DLD1 (cell line): ENCODE data around the gene UPF1.

Experiments used
- in situ Hi-C: cut with HindIII; loops from 2 replicates; pipeline ENCODE4 v1.10.0; 2017; ENCODE audit warnings: low sequenced_read_pairs

Gene UPF1

GRCh38 chr19:18869781-18870530 is 38.2 kb downstream of the UPF1 start:
- in situ Hi-C loops, result no loop called here

GRCh38 chr19:18870531-18871172 is 38.9 kb downstream of the UPF1 start:
- in situ Hi-C loops, result no loop called here

GRCh38 chr19:18871543-18871942 is 39.8 kb downstream of the UPF1 start:
- in situ Hi-C loops, result no loop called here

- in situ Hi-C loops, result no loop called here
These were observed 44.0 kb downstream of the UPF1 start for GRCh38 chr19:18875726-18876125.

GRCh38 chr19:18876865-18877264 is 45.1 kb downstream of the UPF1 start:
- in situ Hi-C loops, result no loop called here

GRCh38 chr19:18878058-18878797 is 46.5 kb downstream of the UPF1 start:
- in situ Hi-C loops, result no loop called here

GRCh38 chr19:18878858-18879578 is 47.3 kb downstream of the UPF1 start:
- in situ Hi-C loops, result no loop called here

GRCh38 chr19:18879579-18880373 is 48.0 kb downstream of the UPF1 start:
- in situ Hi-C loops, result no loop called here

GRCh38 chr19:18881491-18881890 is 49.7 kb downstream of the UPF1 start:
- in situ Hi-C loops, result no loop called here

GRCh38 chr19:18883526-18884304 is 52.0 kb downstream of the UPF1 start:
- in situ Hi-C loops, result no loop called here

- in situ Hi-C loops, result no loop called here
These were observed 55.2 kb downstream of the UPF1 start for GRCh38 chr19:18886972-18887371.

GRCh38 chr19:18889949-18890745 is 58.4 kb downstream of the UPF1 start:
- in situ Hi-C loops, result no loop called here

- in situ Hi-C loops, result no loop called here
These were observed 62.0 kb downstream of the UPF1 start for GRCh38 chr19:18893587-18894253.

GRCh38 chr19:18894254-18895037 is 62.7 kb downstream of the UPF1 start:
- in situ Hi-C loops, result no loop called here

GRCh38 chr19:18895038-18895823 is 63.5 kb downstream of the UPF1 start:
- in situ Hi-C loops, result no loop called here

- in situ Hi-C loops, result no loop called here
These were observed 64.1 kb downstream of the UPF1 start, which contains the start of gene CERS1 for GRCh38 chr19:18895824-18896341. Gene CERS1 (minus strand): TSS chr19:18896158. CDS start chr19:18896072, 86 bp downstream.
